ENCODE results near the gene PDCD4.

The PDCD4 gene

GRCh38 chr10:110871298-110872084 lies at the start of gene PDCD4:
Gene PDCD4 (plus strand): TSS chr10:110871928. CDS start chr10:110876028, 4,100 bp downstream.
- peak; percentile 99 for DNase-seq

GRCh38 chr10:110822035-110822711 lies 49.6 kb upstream of the PDCD4 start:
- DNase-seq = no peak

DNA sequence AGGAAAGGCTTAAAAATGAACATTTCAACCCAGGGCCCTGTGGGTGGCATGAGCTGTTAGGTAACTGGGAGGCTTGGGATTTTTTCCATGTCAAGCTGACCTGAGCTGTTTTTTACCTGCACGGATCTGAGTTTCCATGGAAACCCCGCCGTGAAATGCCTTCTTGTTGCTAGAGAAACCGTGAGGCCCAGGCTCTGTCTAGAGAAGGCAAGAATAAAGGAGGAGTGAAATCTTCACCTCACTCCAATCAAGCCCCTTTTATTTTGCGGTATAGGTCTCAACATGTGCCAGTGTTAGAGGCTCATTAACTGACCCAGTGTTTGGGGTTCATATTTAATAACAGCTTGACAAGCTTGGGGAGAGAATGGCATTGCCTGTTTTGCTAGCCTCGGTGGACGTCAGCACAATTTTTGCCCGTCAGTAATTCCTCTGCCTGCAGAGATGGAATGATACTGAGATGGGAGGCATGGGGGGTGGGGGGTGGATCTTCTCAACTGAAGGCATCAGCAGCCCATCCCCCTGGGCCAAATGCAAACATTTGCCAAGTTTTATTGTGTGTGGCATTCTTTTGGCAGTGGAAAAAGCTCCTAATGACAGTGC lies 48.9 kb upstream of the PDCD4 start:
- peak; percentile 24 for DNase-seq

- no peak for DNase-seq
These were observed 47.6 kb upstream of the PDCD4 start for GRCh38 chr10:110824152-110824441.

GRCh38 chr10:110824660-110825059 lies 47.1 kb upstream of the PDCD4 start:
- DNase-seq = no peak

DNA sequence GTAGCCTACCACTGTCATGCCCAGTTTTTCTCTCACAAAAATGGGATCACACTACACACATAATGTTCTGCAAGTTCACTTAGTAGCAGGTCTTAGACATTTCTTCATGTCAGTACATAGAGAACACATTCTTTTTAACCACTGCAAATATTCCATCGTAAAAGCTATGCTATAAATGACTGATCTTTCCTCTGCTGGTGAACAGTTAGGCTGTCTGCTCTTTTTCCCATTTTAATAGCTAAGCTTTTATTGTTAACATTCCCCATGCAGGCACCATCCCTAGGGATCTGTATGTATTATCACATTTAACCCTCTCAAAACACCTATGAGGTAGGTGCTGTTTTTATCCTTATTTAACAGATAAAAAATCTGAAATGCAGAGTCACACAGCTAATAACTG lies 46.2 kb upstream of the PDCD4 start:
- DNase-seq = no peak

DNA sequence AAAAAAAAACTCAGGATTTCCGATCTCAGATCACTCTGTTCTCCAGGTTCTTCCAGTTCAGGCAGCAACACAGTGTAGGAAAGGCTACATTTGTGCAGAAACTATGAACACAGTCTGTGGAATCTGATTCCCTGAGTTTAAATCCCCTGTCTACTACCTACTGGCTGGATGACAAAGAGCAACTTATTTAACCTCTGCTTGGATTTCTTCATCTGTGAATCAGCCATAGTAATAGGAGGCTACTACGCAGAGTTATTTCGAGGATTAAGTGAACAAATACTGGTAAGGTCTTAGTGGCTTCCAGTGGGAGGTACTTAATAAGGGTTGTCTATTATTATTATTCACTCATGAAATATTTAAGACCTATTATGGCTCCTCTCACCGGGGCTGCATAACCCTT lies 44.3 kb upstream of the PDCD4 start:
- DNase-seq = no peak

DNA sequence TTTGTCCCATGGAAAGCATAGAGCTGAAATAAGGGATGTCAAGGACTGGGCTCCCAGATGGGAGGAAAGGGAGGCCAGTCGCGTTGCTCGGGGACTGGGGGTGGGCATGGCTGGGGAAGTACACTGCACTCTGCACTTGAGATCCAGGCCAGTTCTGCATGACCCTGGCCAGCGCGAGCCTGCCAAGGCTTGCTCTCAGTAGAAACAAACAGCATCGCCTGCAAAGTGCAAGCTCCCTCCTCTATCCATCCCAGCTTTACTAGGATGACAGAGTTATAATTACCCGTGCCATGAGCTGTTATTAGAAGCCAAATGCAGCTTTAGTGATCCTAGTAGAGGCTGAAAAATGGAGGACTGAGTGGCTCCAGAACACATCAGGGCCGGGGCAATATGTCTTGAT lies 43.9 kb upstream of the PDCD4 start:
- no peak for DNase-seq

DNA sequence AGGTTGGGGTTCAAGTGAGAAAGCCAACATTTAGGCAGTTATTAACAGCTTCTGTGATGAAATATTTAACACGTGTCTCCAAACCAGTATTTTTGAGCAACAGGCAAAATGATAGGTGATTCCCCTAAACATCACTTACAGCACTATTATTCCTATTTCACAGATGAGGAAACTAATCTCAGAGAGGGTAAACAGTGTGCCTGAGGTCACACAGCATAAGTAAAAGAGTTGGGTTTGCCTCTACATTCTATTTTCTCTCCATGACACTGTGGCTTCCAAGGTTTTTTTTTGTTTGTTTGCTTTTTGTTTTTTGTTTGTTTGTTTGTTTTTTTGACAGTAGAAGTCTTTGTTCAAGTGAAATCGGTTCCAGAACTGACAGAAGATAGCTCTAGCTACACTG lies 43.2 kb upstream of the PDCD4 start:
- no peak for DNase-seq

DNA sequence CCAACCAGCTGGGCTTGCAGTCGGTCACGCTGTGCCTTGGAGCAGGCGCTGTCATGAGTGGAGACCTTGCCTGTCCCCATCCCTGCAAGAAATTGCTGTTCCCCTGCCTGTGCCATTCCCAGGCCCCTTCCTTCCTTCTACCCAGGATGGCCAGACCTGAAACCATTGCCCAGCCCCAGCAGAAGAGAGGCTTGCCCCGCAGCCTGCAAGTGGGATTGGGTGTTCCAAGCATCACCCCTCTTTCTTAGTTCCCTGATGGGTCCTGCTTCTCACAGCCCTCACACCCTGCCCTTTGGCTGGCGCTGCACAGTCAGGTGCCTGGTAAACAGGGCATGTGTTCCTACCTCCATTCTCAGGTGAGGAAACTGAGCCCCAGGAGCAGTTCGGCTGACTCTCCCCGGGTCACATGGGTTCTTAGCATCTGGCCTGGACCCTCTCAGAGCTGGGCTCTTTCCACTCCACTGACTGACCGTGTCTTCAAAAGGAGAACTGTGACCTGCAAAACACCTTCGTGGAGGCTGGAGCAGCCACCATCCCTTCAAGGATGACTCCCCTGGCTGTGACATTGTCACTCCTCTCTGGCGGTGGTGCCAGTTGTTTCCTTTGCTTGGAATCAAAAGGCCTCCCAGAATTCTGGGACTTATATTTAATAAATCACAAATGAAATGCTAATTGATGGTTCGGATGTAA lies 41.9 kb upstream of the PDCD4 start:
- DNase-seq = no peak

GRCh38 chr10:110833234-110833940 lies 38.3 kb upstream of the PDCD4 start:
- DNase-seq = no peak

- DNase-seq = no peak
These were observed 37.6 kb upstream of the PDCD4 start for GRCh38 chr10:110833941-110834628.

DNA sequence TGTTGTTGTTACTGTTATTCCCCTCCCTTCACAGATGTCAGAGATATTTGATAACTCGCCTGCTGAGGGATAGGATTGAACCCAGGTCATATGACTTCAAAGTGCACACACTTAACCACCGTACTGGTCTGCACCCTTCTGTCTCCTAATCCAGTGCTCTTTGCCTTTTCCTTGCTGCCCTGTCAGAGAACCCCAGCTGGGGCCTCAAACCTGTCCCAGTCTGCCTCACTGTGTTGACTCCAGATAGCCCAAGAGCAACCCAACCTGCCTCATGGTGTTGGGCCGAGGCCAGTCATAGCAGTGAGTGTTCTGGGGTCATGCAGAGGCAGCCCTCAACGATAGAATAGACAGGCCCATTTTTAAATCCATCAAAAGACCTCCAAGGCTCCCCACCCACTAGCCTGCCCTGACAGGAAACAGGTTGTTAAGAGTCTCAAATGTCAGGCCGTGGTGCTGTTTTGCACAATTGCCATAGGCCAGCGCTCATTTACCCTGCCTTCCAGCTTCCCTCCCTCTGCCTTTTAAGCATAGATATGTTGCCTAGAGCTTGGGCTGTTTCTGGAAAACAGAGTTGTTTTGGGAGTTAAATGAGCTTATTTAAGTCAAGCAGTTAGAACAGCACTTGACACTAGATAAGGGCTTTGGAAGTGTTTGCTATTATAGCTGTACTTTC lies 37.0 kb upstream of the PDCD4 start:
- DNase-seq = no peak

DNA sequence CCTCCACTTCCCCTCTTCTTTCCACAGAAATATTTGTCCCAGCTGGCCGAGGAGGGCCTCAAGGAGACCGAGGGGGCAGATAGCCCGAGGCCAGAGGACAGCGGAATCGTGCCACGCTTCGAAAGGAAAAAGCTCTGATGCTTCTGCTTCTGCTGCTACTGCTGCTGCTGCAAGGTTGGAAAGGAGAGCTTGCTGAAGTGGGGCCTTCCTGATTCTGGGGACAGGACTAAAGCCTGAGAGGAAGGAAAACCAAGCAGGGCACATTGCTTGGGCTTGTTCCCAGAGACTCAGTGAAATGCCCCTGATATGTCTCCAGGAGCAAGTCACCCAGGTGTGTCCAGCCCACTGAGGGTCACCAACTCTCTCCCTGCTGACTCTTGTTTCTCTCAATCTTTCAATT lies 35.9 kb upstream of the PDCD4 start:
- DNase-seq = no peak

DNA sequence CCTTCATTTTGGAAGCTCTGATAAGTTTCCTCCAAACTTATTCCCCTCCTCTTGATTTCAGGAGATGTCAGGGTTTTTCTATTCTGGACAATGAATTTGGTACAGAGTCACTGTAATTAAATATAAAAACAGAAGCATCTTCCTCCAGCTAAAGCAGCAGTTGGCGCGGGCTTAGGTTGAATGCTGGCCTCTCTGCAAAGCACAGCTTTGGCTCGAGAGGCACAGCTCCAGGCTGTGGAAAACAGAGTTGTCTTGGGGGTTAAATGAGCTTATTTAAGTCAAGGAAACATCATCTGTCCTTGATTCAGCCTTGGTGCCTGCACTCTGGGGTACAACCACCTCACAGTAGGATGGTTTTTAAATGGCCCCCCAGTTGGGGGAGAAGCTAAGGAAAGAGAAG lies 35.0 kb upstream of the PDCD4 start:
- DNase-seq = no peak

DNA sequence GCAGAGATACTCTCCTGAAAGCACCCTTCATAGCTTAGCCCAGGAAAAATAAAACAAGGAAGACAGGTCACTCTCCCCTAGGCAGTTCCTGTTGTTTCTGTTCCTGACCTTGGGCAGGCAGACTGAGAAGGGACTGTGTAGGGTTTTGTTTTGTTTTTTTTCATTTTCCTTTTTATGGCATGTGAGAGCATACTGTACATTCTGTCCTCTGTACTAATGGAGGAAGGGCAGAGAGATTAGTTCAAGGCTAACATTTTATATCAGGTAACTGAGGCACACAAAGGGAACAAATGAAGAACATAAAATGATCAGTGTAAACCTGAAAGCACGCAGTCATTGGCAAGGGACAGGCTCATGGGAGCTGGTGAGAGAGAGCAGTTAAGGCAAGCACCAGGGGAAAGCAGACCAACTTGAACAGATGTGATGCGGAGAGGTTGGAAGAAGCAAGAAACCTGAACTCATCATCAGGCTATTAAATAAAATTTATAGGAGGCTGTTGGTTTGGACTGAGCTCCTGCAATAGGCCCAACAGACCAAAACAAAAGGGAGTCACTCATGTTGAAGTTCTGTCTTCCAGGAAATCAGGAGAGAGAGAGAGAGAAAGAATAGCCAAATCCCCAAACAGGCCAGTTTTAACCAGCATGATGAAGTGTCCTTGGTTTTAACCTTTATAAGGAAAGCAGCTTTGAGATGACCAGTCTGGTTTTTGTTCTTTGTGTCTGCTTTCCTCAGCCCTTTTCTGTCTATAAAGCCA lies 34.1 kb upstream of the PDCD4 start:
- DNase-seq = no peak

GRCh38 chr10:110840225-110840922 lies 31.4 kb upstream of the PDCD4 start:
- DNase-seq = peak; percentile 23

DNA sequence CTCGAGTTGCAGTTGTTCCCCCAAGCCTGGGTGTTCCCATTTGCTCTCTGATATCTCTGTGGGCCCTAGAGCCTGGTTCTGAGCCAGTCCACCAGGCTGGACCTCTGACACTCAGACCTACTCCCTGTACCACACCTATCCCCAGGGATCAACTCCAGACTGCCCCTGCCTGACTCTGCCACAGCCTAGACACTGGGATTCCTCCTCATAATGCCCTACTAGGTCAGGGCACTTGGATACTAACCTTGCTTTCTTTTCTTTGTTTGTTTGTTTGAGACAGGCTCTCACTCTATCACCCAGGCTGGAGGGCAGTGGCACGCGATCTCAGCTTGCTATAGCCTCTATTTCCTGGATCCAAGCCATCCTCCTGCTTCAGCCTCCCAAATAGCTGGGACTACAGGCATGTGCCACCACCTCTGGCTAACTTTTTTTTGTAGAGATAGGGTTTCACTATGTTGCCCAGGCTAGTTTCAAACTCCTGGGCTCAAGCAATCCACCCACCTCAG lies 30.8 kb upstream of the PDCD4 start:
- DNase-seq = no peak

- no peak for DNase-seq
These were observed 29.9 kb upstream of the PDCD4 start for GRCh38 chr10:110841767-110842267.

DNA sequence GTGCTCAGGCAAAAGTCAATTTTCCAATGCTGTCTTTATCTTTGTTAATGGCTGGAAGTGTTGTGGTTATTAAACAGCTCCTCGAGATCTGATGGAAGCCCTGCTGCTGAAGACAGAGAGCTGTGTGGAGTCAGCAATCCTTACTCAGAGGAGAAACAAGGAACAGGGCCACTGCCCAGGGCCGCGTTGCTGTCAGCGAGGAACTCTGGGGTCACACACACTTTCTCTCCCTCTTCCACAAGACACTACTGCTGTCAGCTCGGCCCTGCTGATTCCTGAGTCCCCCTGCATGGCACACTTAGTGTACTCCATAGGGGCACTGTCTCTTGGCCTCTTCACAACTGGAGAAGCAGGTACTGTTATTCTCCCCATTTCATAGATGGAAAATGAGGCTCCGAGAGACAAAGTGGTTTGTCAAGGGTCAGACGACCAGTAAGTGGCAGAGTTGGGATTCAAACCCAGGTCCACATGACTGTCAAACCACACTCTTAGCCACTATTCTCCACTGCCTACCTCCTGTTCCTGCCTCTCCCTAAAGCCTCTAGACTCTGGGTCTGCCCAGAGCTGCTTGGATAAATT lies 29.3 kb upstream of the PDCD4 start:
- DNase-seq = no peak
